ENCODE results near the gene COL17A1.
A peak's percentile ranks its signal among the peaks of the same experiment; 100 is the strongest.

Gene COL17A1

DNA sequence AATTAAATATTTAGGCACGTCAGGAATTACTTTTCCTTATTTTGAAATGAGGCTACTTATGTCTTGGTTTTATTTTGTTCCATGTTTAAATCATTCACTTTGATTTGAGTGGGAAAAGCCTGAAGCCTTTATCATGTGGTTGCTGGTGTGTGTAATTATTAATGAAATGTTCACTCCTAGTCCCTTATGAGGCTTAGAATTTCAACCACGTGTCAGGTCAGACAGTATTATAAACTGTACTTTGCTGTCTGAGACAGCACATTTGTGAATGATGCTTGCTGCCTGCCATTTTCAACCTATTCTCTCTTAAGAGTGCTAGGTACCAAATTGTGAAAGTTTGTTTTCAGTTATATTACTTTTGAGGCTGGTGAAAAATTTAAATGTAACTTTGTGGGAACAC is 58.9 kb downstream of the COL17A1 start:
- Histone ChIP-seq H2BK5ac (ENCODE audit: low read depth, low read length, poor library complexity, severe bottlenecking) (no peak overlapping the region), H3K18ac (ENCODE audit: low read depth in 1 of 2, low read length in 2 of 2) (no peak overlapping the region), H3K27me3 (ENCODE audit: control insufficient read depth in 1 of 2, insufficient read depth in 1 of 2, low read length in 2 of 2) (no peaks in the 10 kb centered on the region), H2BK120ac (ENCODE audit: low read depth, low read length) (no peak overlapping the region), H2BK12ac (ENCODE audit: low read length in 2 of 2) (no peak overlapping the region), H3K79me1 (replicated peaks; ENCODE audit: low read length, poor library complexity, severe bottlenecking) (peaks cover 7% of the 10 kb centered on the region), H2BK15ac (ENCODE audit: low read depth, poor library complexity, severe bottlenecking) (no peak overlapping the region), H3K4me2 (ENCODE audit: low read length, poor library complexity, severe bottlenecking) (no peak overlapping the region), H3K14ac (ENCODE audit: low read length in 2 of 2) (no peak overlapping the region), H3K9me3 (ENCODE audit: control insufficient read depth, low read length) (no peaks in the 10 kb centered on the region), H3K4ac (ENCODE audit: low read depth in 1 of 2, low read length in 2 of 2) (no peak overlapping the region), H4K91ac (ENCODE audit: low read length) (no peak overlapping the region), H3K4me1 (ENCODE audit: control insufficient read depth, insufficient read depth, low read depth, low read length) (no peaks in the 10 kb centered on the region), H3K23ac (ENCODE audit: low read length in 2 of 2) (no peak overlapping the region), H4K8ac (ENCODE audit: low read length) (no peak overlapping the region), H3K36me3 (ENCODE audit: control insufficient read depth in 1 of 2, insufficient read depth in 2 of 2, low read depth in 1 of 2, low read length in 2 of 2) (peaks cover 9 to 84% of the 10 kb centered on the region in 2 experiments), H2AFZ (ENCODE audit: low read depth, low read length) (no peak overlapping the region), H3K9ac (ENCODE audit: low read length) (peak overlapping the region; percentile 19), H3K27ac (ENCODE audit: low read length, poor library complexity, severe bottlenecking) (no peak overlapping the region), H3K4me3 (ENCODE audit: insufficient read depth in 1 of 2, low read depth in 1 of 2, low read length in 2 of 2) (no peak overlapping the region), H2AK5ac (ENCODE audit: low read length, severe bottlenecking) (no peak overlapping the region)
- WGBS: 100% methylated on average over 1 of the region's 2 CpGs
- DNase-seq: no peak

GRCh38 chr10:104025524-104025923 is 60.2 kb downstream of the COL17A1 start:
- DNase-seq: no peak
- H3K23ac ChIP-seq (ENCODE audit: low read length in 2 of 2): no peak overlapping the region
- H3K4me2 ChIP-seq (ENCODE audit: low read length, poor library complexity, severe bottlenecking): no peak overlapping the region
- no peak overlapping the region for H3K18ac ChIP-seq (ENCODE audit: low read depth in 1 of 2, low read length in 2 of 2)
- H3K36me3 ChIP-seq (ENCODE audit: control insufficient read depth in 1 of 2, insufficient read depth in 2 of 2, low read depth in 1 of 2, low read length in 2 of 2): peaks cover 11 to 84% of the 10 kb centered on the region in 2 experiments
- H4K8ac ChIP-seq (ENCODE audit: low read length): no peak overlapping the region
- H3K79me1 ChIP-seq (replicated peaks; ENCODE audit: low read length, poor library complexity, severe bottlenecking): peaks cover 7% of the 10 kb centered on the region
- H2BK15ac ChIP-seq (ENCODE audit: low read depth, poor library complexity, severe bottlenecking): no peak overlapping the region
- no peaks in the 10 kb centered on the region for H3K9me3 ChIP-seq (ENCODE audit: control insufficient read depth, low read length)
- no peak overlapping the region for H2BK12ac ChIP-seq (ENCODE audit: low read length in 2 of 2)
- no peak overlapping the region for H3K4ac ChIP-seq (ENCODE audit: low read depth in 1 of 2, low read length in 2 of 2)
- no peak overlapping the region for H2AK5ac ChIP-seq (ENCODE audit: low read length, severe bottlenecking)
- no peaks in the 10 kb centered on the region for H3K27me3 ChIP-seq (ENCODE audit: control insufficient read depth in 1 of 2, insufficient read depth in 1 of 2, low read length in 2 of 2)
- no peak overlapping the region for H3K14ac ChIP-seq (ENCODE audit: low read length in 2 of 2)
- no peak overlapping the region for H3K4me3 ChIP-seq (ENCODE audit: insufficient read depth in 1 of 2, low read depth in 1 of 2, low read length in 2 of 2)
- H3K4me1 ChIP-seq (ENCODE audit: control insufficient read depth, insufficient read depth, low read depth, low read length): no peaks in the 10 kb centered on the region
- no peak overlapping the region for H2AFZ ChIP-seq (ENCODE audit: low read depth, low read length)
- no peak overlapping the region for H3K27ac ChIP-seq (ENCODE audit: low read length, poor library complexity, severe bottlenecking)
- no peak overlapping the region for H2BK120ac ChIP-seq (ENCODE audit: low read depth, low read length)
- no peak overlapping the region for H3K9ac ChIP-seq (ENCODE audit: low read length)
- H2BK5ac ChIP-seq (ENCODE audit: low read depth, low read length, poor library complexity, severe bottlenecking): no peak overlapping the region
- WGBS: 100% methylated on average over 3 of the region's 5 CpGs
- H4K91ac ChIP-seq (ENCODE audit: low read length): no peak overlapping the region

DNA sequence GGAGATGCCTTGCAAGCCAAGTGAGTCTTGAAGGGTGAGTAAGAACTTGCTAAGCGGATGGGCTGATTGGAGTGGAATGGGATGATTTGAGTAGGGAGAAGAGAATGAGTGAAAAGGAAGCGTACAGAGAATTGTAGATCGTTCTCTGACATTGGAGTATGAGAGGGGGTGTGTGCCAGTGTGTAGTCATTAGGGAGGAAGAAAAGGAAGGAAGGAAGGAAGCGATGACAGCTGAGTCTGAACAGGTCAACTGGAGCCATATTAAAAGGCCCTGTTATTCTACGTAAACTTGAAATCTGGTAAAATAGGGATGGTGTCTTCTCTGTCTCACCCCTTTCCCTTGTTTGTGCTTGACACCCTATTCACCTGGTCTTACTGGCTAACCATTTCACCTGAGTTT is 63.7 kb downstream of the COL17A1 start:
- 99% methylated on average over 5 of the region's 5 CpGs for WGBS
- Histone ChIP-seq H2AK5ac (ENCODE audit: low read length, severe bottlenecking) (no peak overlapping the region), H4K91ac (ENCODE audit: low read length) (no peak overlapping the region), H3K14ac (ENCODE audit: low read length in 2 of 2) (no peak overlapping the region), H4K8ac (ENCODE audit: low read length) (no peak overlapping the region), H2AFZ (ENCODE audit: low read depth, low read length) (no peak overlapping the region), H3K4me1 (ENCODE audit: control insufficient read depth, insufficient read depth, low read depth, low read length) (no peaks in the 10 kb centered on the region), H3K9ac (ENCODE audit: low read length) (no peak overlapping the region), H3K36me3 (ENCODE audit: control insufficient read depth in 1 of 2, insufficient read depth in 2 of 2, low read depth in 1 of 2, low read length in 2 of 2) (peaks cover 17 to 100% of the 10 kb centered on the region in 2 experiments), H2BK15ac (ENCODE audit: low read depth, poor library complexity, severe bottlenecking) (no peak overlapping the region), H3K4ac (ENCODE audit: low read depth in 1 of 2, low read length in 2 of 2) (no peak overlapping the region), H3K4me2 (ENCODE audit: low read length, poor library complexity, severe bottlenecking) (no peak overlapping the region), H3K18ac (ENCODE audit: low read depth in 1 of 2, low read length in 2 of 2) (no peak overlapping the region), H2BK5ac (ENCODE audit: low read depth, low read length, poor library complexity, severe bottlenecking) (no peak overlapping the region), H3K79me1 (replicated peaks; ENCODE audit: low read length, poor library complexity, severe bottlenecking) (peaks cover 6% of the 10 kb centered on the region), H3K27me3 (ENCODE audit: control insufficient read depth in 1 of 2, insufficient read depth in 1 of 2, low read length in 2 of 2) (no peaks in the 10 kb centered on the region), H3K9me3 (ENCODE audit: control insufficient read depth, low read length) (no peaks in the 10 kb centered on the region), H3K27ac (ENCODE audit: low read length, poor library complexity, severe bottlenecking) (no peak overlapping the region), H2BK120ac (ENCODE audit: low read depth, low read length) (no peak overlapping the region), H3K4me3 (ENCODE audit: insufficient read depth in 1 of 2, low read depth in 1 of 2, low read length in 2 of 2) (no peak overlapping the region), H2BK12ac (ENCODE audit: low read length in 2 of 2) (no peak overlapping the region), H3K23ac (ENCODE audit: low read length in 2 of 2) (no peak overlapping the region)
- no peak for DNase-seq

DNA sequence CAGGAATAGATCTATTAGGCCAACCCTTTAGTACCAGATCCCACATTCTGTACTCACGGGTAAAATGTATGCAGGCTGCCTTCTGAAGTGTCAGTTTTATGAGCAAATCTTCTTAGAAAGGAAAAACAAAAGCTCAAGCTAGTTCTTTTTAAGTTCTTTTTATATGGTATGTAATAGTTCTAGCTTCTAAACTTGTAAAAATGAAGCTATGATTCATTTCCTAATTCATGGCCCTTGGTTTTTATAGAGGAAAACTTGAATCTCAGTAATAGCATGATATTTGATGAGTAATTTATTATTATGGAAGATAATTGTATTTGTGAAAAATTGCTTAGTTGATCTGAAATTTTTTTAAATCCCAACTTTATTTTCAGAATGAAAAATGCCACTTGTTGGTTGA is 64.4 kb downstream of the COL17A1 start:
- H2BK120ac ChIP-seq (ENCODE audit: low read depth, low read length): no peak overlapping the region
- no peak overlapping the region for H3K23ac ChIP-seq (ENCODE audit: low read length in 2 of 2)
- no peak overlapping the region for H3K18ac ChIP-seq (ENCODE audit: low read depth in 1 of 2, low read length in 2 of 2)
- H3K4ac ChIP-seq (ENCODE audit: low read depth in 1 of 2, low read length in 2 of 2): no peak overlapping the region
- H2AFZ ChIP-seq (ENCODE audit: low read depth, low read length): no peak overlapping the region
- no peak overlapping the region for H2BK12ac ChIP-seq (ENCODE audit: low read length in 2 of 2)
- H3K27me3 ChIP-seq (ENCODE audit: control insufficient read depth in 1 of 2, insufficient read depth in 1 of 2, low read length in 2 of 2): no peaks in the 10 kb centered on the region
- no peak overlapping the region for H3K4me2 ChIP-seq (ENCODE audit: low read length, poor library complexity, severe bottlenecking)
- H3K9ac ChIP-seq (ENCODE audit: low read length): peak overlapping the region; percentile 18
- no peak for DNase-seq
- no peak overlapping the region for H2BK15ac ChIP-seq (ENCODE audit: low read depth, poor library complexity, severe bottlenecking)
- no peak overlapping the region for H3K4me3 ChIP-seq (ENCODE audit: insufficient read depth in 1 of 2, low read depth in 1 of 2, low read length in 2 of 2)
- no peak overlapping the region for H2BK5ac ChIP-seq (ENCODE audit: low read depth, low read length, poor library complexity, severe bottlenecking)
- no peaks in the 10 kb centered on the region for H3K9me3 ChIP-seq (ENCODE audit: control insufficient read depth, low read length)
- H3K79me1 ChIP-seq (replicated peaks; ENCODE audit: low read length, poor library complexity, severe bottlenecking): peaks cover 8% of the 10 kb centered on the region
- H4K8ac ChIP-seq (ENCODE audit: low read length): no peak overlapping the region
- no peak overlapping the region for H4K91ac ChIP-seq (ENCODE audit: low read length)
- peaks cover 17 to 99% of the 10 kb centered on the region in 2 experiments for H3K36me3 ChIP-seq (ENCODE audit: control insufficient read depth in 1 of 2, insufficient read depth in 2 of 2, low read depth in 1 of 2, low read length in 2 of 2)
- no peak overlapping the region for H3K14ac ChIP-seq (ENCODE audit: low read length in 2 of 2)
- no CpG with 5 or more reads among the region's 1 CpG for WGBS
- no peak overlapping the region for H2AK5ac ChIP-seq (ENCODE audit: low read length, severe bottlenecking)
- no peaks in the 10 kb centered on the region for H3K4me1 ChIP-seq (ENCODE audit: control insufficient read depth, insufficient read depth, low read depth, low read length)
- no peak overlapping the region for H3K27ac ChIP-seq (ENCODE audit: low read length, poor library complexity, severe bottlenecking)
